ENCODE results near the gene NOL11. TPM values are rescaled to one million over a fixed set of nuclear protein-coding genes. Genes with fewer than 3 reads are reported as not detected.
"Not testable (repeated sequence)": the region's sequence is repeated elsewhere in the genome, so short reads cannot be mapped to it uniquely, and the experiment has no call there.

NOL11 gene
- polyA plus RNA-seq, 5 donors = 62.4 to 99.5 (median 87.1) TPM

DNA sequence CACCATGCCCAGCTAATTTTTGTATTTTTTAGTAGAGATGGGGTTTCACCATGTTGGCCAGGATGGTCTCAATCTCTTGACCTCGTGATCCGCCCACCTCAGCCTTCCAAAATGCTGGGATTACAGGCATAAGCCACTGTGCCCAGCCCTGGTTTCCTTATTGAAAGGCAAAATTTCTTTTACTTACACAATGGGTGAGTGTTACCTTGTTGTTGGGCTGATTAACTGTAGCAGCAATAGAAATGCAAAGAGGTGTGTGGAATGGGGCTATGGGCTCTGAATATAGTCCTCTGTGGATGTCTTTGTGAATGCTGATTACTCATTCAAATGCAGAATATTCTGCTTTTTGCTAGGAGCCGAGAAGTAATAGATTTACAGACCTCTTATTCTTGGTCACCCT is 34.4 kb downstream of the NOL11 start:
- DNase-seq = not testable (repeated sequence)

DNA sequence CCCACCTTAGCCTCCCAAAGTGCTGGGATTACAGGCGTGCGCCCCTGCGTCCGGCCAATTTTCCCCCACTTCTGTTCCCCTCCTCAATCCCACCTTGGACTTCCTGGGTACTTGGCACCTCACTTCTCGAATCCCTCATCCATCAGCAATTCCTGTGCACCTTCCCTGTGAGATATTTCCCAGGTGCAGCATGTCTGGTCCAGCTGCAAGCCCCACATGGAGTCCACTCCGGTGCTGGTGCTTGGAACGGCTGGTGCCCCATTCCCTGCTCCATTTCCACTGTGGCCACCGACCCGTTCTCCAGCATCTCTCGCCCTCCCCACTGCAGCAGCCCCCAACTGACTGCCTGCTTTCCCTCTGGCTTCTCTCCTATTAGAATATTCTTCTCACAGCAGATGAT is 35.3 kb downstream of the NOL11 start:
- no peak for DNase-seq

DNA sequence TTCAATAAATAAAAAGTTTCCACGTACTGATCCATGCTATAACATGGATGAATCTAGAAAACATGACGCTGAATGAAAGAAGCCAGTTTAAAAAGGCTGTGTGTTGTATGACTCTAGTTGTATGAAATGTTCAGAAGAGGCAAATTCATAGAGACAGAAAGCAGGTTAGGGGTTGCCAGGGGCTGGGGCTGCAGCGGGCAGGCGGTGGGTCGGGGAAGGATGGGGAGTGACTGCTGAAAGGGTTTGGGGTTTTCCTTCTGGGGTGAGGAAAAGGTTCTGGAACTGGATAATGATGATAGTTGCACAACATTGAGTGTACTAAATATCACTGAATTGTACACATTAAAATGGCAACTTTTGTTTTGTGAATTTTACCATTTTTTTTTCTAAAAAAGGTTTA is 36.3 kb downstream of the NOL11 start:
- DNase-seq = no peak

DNA sequence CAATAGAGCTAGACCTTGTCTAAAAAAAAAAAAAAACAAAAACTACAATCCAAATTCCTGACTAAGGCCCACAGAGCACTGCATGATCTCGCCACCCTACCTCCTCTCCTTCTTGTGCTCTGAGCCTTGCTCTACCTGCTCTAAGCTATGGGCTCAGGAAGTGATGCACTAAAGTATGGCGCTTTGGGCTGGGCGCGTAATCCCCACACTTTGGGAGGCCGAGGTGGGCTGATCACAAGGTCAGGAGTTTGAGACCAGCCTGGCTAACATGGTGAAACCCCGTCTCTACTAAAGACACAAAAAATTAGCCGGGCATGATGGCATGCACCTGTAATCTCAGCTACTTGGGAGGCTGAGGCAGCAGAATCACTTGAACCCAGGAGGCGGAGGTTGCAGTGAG is 37.0 kb downstream of the NOL11 start:
- DNase-seq = not testable (repeated sequence)

DNA sequence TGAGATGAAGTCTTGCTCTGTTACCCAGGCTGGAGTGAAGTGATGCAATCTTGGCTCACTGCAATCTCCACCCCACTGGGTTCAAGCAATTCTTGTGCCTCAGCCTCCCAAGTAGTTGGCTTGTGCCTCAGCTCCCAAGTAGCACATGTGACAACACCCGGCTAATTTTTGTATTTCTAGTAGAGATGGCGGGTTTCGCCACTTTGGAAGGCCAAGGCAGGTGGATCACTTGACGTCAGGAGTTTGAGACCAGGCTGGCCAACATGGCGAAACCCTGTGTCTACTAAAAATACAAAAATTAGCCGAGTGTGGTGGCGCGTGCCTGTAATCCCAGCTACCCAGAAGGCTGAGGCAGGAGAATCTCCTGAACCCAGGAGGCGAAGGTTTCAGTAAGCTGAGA is 39.0 kb downstream of the NOL11 start:
- not testable (repeated sequence) for DNase-seq

DNA sequence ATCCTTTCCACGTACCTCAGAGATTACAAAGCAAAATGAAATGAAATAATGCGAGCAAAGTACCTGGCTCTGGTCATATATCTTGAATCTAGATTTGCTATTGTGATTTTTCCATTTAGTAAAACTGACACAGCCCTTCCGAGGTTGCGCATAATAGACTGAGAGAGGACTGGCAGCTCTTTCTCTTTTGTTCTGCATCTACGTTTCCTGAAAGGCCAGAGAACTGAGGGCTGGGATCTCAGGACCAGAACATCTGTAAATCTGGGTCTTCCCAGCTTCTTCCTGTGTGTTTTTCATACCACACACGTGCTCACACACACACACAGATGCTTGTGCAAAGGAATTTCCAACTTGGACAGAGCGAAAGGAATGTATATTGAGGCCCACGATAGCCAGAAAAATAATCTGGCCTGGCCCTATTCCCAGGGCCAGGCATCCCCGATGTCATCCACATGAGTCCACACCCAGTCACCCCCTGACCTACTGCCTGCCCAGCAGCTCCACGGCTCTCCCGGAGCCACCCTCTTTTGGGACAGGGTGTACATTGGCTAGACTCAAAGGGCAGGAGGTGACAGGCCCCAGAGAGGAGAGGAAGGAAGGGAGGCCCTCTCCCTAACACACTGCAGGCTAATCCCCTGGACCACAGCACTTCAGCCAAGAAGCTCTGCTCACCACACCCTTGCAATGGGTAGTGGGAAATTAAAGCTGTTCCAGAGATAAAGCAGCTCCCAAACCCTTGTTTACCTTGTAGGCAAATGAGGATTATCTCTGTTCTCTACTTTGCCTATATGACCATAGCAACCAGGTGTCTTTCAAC is 41.8 kb downstream of the NOL11 start:
- DNase-seq = no peak

DNA sequence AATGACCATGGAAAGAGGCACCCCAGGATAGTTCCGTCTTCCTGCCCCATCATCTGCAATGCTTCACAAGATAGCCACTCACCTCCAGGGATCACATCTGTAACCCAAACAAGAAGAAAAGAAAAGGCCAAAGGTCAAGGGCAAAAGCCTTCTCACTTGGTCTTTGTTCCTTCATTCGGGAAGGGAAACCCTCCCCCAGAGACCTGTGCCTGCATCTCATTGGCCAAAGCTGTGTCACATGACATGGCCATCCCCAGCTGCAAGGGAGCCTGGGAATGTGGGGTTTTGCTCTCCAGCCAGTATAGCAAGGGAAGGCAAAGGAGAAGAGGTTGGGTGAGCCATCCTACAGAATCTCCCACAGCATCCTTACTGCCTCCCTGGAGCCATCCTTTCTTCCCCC is 47.9 kb downstream of the NOL11 start:
- DNase-seq = no peak

DNA sequence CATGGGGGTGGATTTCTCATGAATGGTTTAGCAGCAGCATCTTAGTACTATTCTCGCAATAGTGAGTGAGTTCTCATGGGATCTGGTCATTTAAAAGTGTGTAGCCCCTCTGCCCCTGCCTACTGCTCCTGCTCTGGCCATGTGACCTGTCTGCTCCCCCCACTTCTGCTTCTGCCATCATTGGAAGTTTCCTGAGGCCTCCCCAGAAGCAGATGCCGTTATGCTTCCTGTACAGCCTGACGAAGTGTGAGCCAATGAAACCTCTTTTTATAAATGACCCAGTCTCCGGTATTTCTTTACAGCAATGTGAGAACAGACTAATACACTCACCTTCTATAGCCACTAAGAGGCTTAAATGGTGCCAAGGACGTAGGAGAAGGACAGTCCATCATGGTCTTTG is 51.5 kb downstream of the NOL11 start:
- DNase-seq = no peak

DNA sequence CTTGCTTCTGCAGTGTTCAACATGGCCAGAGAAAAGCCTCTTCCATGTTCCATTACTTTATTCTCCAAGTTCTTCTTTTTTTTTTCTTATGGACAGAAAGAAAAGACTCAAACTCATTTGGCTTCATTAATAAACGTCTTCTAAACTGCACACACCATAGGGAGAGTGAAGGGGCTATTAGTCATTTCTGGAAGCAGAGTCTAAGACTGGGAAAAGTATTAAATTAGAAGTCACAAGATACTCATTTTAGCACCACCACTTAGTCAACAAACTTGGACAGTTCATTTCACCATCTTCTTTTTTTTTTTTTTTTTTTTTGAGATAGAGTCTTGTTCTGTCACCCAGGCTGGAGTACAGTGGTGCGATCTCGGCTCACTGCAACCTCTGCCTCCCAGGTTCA is 52.8 kb downstream of the NOL11 start:
- DNase-seq = no peak

DNA sequence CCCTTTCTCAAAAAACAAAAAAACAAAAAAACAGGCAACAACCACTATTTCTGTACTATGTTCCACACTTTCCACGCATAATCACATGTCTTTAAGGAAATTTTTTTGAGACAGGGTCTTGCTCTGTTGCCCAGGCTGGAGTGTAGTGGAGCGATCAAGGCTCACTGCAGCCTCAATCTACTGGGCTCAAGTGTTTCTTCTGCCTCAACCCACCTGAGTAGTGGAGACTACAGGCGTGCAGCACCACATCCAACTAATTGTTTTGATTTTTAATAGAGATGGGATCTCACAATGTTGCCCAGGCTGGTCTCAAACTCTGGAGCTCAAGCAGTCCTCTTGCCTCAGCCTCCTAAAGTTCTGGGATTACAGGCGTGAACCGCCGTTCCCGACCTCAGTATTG is 54.9 kb downstream of the NOL11 start:
- no peak for DNase-seq

DNA sequence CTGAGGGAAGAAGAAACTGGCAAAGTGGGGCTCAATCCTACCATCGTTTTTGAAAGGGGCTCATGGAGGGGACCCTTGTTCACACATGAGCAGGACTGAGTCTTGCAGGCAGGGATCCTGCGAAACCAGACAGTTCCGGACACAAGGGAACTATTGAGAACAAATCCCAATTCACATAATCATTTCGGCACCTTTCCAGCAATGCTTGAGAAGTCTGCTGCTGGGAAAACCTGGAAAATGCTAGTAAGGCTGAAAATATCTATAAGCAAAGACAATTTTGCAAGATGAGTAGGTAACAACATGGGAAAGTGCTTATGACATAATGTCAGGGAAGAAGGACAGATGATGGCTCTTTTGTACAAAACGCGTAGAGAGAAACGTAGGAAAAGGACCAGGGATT is 55.5 kb downstream of the NOL11 start:
- DNase-seq = no peak

DNA sequence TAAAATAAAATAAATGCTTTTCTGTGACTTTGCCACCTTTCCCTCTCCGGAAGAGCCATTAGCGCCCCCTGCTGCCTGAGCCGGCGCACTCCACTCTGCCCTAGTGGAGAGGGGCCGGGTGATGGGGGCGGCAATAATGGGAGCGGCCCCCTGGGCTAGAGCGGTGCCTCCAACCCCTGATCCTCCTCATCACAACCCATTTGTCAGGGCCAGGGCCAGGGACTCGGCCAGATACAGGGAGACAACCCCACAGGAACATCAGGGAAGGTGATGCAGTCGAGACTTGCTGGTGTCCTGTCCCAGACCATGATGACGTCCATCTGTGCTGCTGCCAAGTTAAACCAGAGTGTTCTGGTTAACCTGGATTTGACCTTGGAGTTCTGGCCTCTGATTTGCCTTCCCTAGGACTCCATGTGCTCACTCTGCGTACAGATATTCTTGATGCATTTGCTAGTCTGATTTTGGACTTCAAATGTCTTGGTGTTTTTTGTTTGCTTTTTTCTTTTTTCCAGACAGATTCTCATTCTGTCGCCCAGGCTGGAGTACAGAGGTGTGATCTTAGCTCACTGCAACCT is 61.4 kb downstream of the NOL11 start:
- DNase-seq = no peak

DNA sequence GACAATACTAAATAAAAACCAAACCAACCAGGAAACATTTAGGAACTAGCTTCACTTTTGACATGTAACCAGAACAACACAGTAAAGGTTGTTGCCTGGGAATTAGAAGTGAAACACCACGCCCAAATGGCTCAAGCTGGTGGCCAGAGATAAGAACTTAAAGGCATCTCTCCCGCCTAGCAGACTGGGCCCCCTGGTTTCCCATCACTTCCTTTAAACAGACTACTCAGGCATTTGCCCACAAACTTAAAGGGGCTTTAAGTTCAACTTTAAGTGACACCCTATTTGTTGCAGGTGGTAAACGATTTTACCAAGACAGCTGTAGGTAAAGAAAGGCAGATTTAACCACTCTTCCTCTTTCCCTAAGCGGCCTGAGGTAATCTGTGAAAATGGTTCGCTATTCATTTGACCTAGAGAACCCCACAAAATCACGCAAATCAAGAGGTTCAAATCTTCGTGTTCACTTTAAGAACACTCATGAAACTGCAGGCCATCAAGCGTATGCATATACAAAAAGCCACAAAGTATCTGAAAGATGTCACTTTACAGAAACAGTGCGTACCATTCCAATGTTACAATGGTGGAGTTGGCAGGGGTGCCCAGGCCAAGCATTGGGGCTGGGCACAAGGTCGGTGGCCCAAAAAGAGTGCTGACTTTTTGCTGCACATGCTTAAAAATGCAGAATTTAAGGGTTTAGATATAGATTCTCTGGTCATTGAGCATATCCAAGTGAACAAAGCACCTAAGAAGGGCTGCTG is 66.8 kb downstream of the NOL11 start:
- DNase-seq = no peak

DNA sequence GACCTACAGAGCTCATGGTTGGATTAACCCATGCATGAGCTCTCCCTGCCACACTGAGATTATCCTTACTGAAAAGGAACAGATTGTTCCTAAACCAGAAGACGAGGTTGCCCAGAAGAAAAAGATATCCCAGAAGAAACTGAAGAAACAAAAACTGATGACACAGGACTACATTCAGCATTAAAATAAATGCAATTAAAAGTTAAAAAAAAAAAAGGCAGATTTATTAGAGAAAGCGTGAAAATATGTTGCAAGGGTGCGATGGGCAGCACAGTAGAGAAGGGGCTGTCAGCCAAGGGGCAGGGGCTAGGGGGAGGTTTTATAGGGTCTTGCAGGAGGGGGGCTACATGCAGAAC is 67.4 kb downstream of the NOL11 start:
- DNase-seq = no peak

DNA sequence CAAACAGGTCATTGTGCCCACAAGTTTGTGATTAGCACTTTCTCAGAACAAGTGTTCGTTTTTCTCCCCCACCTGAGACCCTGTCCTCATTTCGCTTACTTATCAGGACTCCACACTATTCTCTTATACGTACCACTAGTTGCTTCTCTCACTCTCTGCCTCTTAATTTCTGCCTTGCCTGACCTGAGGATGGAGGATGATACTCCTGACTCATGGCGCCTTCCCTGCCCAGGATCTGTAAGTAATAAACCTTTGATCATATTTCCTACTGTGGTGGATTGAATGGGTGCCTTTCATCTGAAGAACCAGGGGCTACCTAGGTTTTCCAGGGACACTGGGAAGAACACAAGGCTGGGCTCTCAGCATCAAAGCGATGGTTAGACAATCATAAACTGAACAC is 67.8 kb downstream of the NOL11 start:
- no peak for DNase-seq

Other genes starting within 250 kb of the NOL11 start
- gene BPTF, start 107.6 kb downstream of the NOL11 start, polyA plus RNA-seq (ENCODE audit: insufficient read depth in 1 of 5, insufficient read length in 5 of 5, low replicate concordance in 1 of 5) = 100 to 1,000 TPM; 101 to 128 (median 126) TPM